Endothelial cell of umbilical vein (primary cell): ENCODE measurements around the gene EXOC3.

ENCODE experiments used
- CTCF ChIP-seq, 2 donors: IDR thresholded peaks; 1 replicate in 1 of 2; 2 replicates in 1 of 2; pipeline ENCODE4 v1.5.1; 2011; ENCODE audit warnings: low read length in 2 of 2, mild to moderate bottlenecking in 2 of 2, moderate library complexity in 2 of 2, control low read depth in 1 of 2, inconsistent platforms in 1 of 2, low read depth in 1 of 2; ENCODE audit not compliant: insufficient read depth in 1 of 2; ENCODE audit errors: extremely low read depth in 1 of 2
- EZH2 ChIP-seq: IDR thresholded peaks from 2 replicates; pipeline ENCODE4 v1.6.1; 2012; ENCODE audit warnings: borderline replicate concordance, low read depth, mild to moderate bottlenecking, moderate library complexity, low read length, inconsistent platforms; ENCODE audit not compliant: severe bottlenecking
- JUN ChIP-seq: IDR thresholded peaks from 2 replicates; pipeline ENCODE4 v1.6.1; 2011; ENCODE audit warnings: borderline replicate concordance, low read depth; ENCODE audit not compliant: insufficient read length, insufficient read depth
- MAX ChIP-seq: IDR thresholded peaks from 2 replicates; pipeline ENCODE4 v1.6.1; 2011; ENCODE audit not compliant: insufficient read depth, insufficient read length
- POLR2A ChIP-seq: IDR thresholded peaks from 2 replicates; pipeline ENCODE4 v1.6.1; 2012; ENCODE audit warnings: low read depth, mild to moderate bottlenecking, control low read depth, low read length

- TF ChIP-seq CTCF (IDR thresholded peaks at IDR 0.05; ENCODE audit: extremely low read depth in 1 of 2, insufficient read depth in 1 of 2, low read depth in 1 of 2, low read length in 2 of 2) (no peak), MAX (no peak), POLR2A (no peak), EZH2 (no peak), JUN (no peak)
These were observed 22.0 kb downstream of the EXOC3 start for GRCh38 chr5:464843-465590.
